OCI-LY3 (cell line): Measurements from ENCODE around the gene CENPS.

Source experiments
- H2AFZ ChIP-seq: fragments of 200-600, 300-600 bp; shearing (Covaris generic); 2 replicates; pipeline ENCODE4 v1.6.0; 2014; ENCODE audit warnings: antibody characterized with exemption, low read depth, low read length
- H3K27ac ChIP-seq: fragments of 200-600, 300-600 bp; sonication (generic); 2 replicates; pipeline ENCODE4 v1.5.1; 2014; ENCODE audit warnings: mild to moderate bottlenecking, low read length, moderate library complexity, mixed read lengths
- H3K27me3 ChIP-seq: fragments of 200-600, 300-600 bp; sonication (generic); 2 replicates; pipeline ENCODE4 v1.6.1; 2014; ENCODE audit warnings: low read depth, low read length, mixed read lengths
- H3K36me3 ChIP-seq: fragments of 200-600, 300-600 bp; sonication (generic); replicated peaks from 2 replicates; pipeline ENCODE3; 2014; ENCODE audit warnings: low read depth, low read length, mixed read lengths
- H3K4me1 ChIP-seq: fragments of 300-600, 200-600 bp; sonication (generic); 2 replicates; pipeline ENCODE4 v1.6.1; 2014; ENCODE audit warnings: low read length, mixed read lengths
- H3K4me2 ChIP-seq: fragments of 200-600, 300-600 bp; sonication (generic); 2 replicates; pipeline ENCODE4 v1.6.1; 2014; ENCODE audit warnings: low read length, mixed read lengths
- H3K4me3 ChIP-seq: fragments of 300-600, 200-600 bp; sonication (generic); 2 replicates; pipeline ENCODE4 v1.5.1; 2014; ENCODE audit warnings: antibody characterized with exemption, mild to moderate bottlenecking, low read length, moderate library complexity
- H3K79me2 ChIP-seq: fragments of 300-600, 200-600 bp; shearing (Covaris generic); 2 replicates; pipeline ENCODE4 v1.6.1; 2014; ENCODE audit warnings: mild to moderate bottlenecking, low read length, mixed read lengths
- H3K9ac ChIP-seq: fragments of 300-600, 200-600 bp; shearing (Covaris generic); 2 replicates; pipeline ENCODE4 v1.6.0; 2014; ENCODE audit warnings: mild to moderate bottlenecking, low read length, moderate library complexity
- H3K9me3 ChIP-seq: fragments of 200-600, 300-600 bp; shearing (Covaris generic); 2 replicates; pipeline ENCODE4 v1.6.1; 2014; ENCODE audit warnings: low read length, mixed read lengths; ENCODE audit not compliant: insufficient read depth
- H4K20me1 ChIP-seq: fragments of 200-600, 300-600 bp; sonication (generic); 2 replicates; pipeline ENCODE4 v1.6.1; 2016; ENCODE audit warnings: low read length, mixed read lengths; ENCODE audit not compliant: insufficient read depth
- CTCF ChIP-seq: fragments of 200-600, 300-600 bp; sonication (generic); IDR thresholded peaks from 2 replicates; pipeline ENCODE4 v1.5.1; 2014; ENCODE audit warnings: antibody characterized with exemption, low read length, low read depth
- EZH2phosphoT487 ChIP-seq: fragments of 200-600 bp; shearing (Covaris generic); IDR thresholded peaks from 2 replicates; pipeline ENCODE4 v1.6.1; 2018; ENCODE audit warnings: antibody characterized with exemption, mixed run types, low read depth

CENPS gene

GRCh38 chr1:10430216-10431069 is at the start of gene CENPS:
Gene CENPS, plus strand, starts transcription at chr1:10430433. Its CDS starts 85 bp downstream, at chr1:10430518.
- Histone ChIP-seq H3K4me3 (peak within 1 kb of the TSS; percentile 93), H3K27me3 (no peaks in the 10 kb centered on the region), H3K9ac (peak within 1 kb of the TSS; percentile 82), H3K4me1 (peaks cover 33% of the 10 kb centered on the region), H3K27ac (peak within 1 kb of the TSS; percentile 71), H3K36me3 (no peaks in the 10 kb centered on the region), H3K4me2 (peak within 1 kb of the TSS; percentile 88), H4K20me1 (no peaks in the 10 kb centered on the region), H2AFZ (peak within 1 kb of the TSS; percentile 41; the same call in 1 of the 2 replicates), H3K9me3 (no peaks in the 10 kb centered on the region), H3K79me2 (peaks cover 8% of the 10 kb centered on the region)
- no peak for TF ChIP-seq EZH2phosphoT487
- TF ChIP-seq CTCF: peak; percentile 64

- no peak for TF ChIP-seq EZH2phosphoT487
- TF ChIP-seq CTCF: no peak
- Histone ChIP-seq H3K4me2 (no peak overlapping the region), H3K27me3 (no peaks in the 10 kb centered on the region)
Measured at GRCh38 chr1:10380594-10381275, 49.5 kb upstream of the CENPS start.

GRCh38 chr1:10383630-10384029 is 46.6 kb upstream of the CENPS start:
- TF ChIP-seq CTCF (no peak), EZH2phosphoT487 (no peak)
- no peaks in the 10 kb centered on the region for H3K36me3 ChIP-seq

More at GRCh38 chr1:10380594-10381275, 49.5 kb upstream of the CENPS start:
- Histone ChIP-seq H3K9ac (no peak overlapping the region), H3K27ac (no peak overlapping the region), H3K4me3 (no peak overlapping the region), H3K4me1 (peaks cover 18% of the 10 kb centered on the region), H3K9me3 (no peaks in the 10 kb centered on the region), H3K36me3 (no peaks in the 10 kb centered on the region), H2AFZ (no peak overlapping the region), H4K20me1 (no peaks in the 10 kb centered on the region), H3K79me2 (no peaks in the 10 kb centered on the region)

GRCh38 chr1:10384219-10384618 is 46.0 kb upstream of the CENPS start:
- Histone ChIP-seq H3K4me3 (no peak overlapping the region), H4K20me1 (no peaks in the 10 kb centered on the region), H3K27ac (no peak overlapping the region), H3K36me3 (no peaks in the 10 kb centered on the region), H3K9me3 (no peaks in the 10 kb centered on the region), H3K9ac (no peak overlapping the region), H3K4me2 (no peak overlapping the region), H3K4me1 (peaks cover 13% of the 10 kb centered on the region), H3K79me2 (no peaks in the 10 kb centered on the region), H2AFZ (no peak overlapping the region), H3K27me3 (no peaks in the 10 kb centered on the region)
- TF ChIP-seq EZH2phosphoT487: no peak
- TF ChIP-seq CTCF: no peak

More at GRCh38 chr1:10383630-10384029, 46.6 kb upstream of the CENPS start:
- Histone ChIP-seq H4K20me1 (no peaks in the 10 kb centered on the region), H3K4me3 (no peak overlapping the region), H3K9me3 (no peaks in the 10 kb centered on the region), H3K27ac (no peak overlapping the region), H3K4me2 (no peak overlapping the region), H3K27me3 (no peaks in the 10 kb centered on the region), H3K79me2 (no peaks in the 10 kb centered on the region), H2AFZ (no peak overlapping the region), H3K4me1 (peaks cover 16% of the 10 kb centered on the region), H3K9ac (no peak overlapping the region)
